ENCODE measurements around the gene USP2. TPM values are rescaled to one million over a fixed set of nuclear protein-coding genes. Genes with fewer than 3 reads are reported as not detected.

Gene USP2
- total RNA-seq, 1 donor from 2014 or later, result 5.1 TPM

GRCh38 chr11:119319700-119320239, 61.7 kb downstream of the USP2 start:
- Histone ChIP-seq H3K4me3 (no peak overlapping the region), H3K4me1 (peaks cover 80% of the 10 kb centered on the region), H3K9me3 (no peaks in the 10 kb centered on the region), H3K27ac (peak overlapping the region; percentile 90), H3K36me3 (no peaks in the 10 kb centered on the region), H3K27me3 (ENCODE audit: low read depth) (peaks cover 44% of the 10 kb centered on the region)
- no peak for DNase-seq
- TF ChIP-seq, protein P1, sequence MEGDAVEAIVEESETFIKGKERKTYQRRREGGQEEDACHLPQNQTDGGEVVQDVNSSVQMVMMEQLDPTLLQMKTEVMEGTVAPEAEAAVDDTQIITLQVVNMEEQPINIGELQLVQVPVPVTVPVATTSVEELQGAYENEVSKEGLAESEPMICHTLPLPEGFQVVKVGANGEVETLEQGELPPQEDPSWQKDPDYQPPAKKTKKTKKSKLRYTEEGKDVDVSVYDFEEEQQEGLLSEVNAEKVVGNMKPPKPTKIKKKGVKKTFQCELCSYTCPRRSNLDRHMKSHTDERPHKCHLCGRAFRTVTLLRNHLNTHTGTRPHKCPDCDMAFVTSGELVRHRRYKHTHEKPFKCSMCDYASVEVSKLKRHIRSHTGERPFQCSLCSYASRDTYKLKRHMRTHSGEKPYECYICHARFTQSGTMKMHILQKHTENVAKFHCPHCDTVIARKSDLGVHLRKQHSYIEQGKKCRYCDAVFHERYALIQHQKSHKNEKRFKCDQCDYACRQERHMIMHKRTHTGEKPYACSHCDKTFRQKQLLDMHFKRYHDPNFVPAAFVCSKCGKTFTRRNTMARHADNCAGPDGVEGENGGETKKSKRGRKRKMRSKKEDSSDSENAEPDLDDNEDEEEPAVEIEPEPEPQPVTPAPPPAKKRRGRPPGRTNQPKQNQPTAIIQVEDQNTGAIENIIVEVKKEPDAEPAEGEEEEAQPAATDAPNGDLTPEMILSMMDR (IDR thresholded peaks at IDR 0.05), result no peak
- intact Hi-C loops (cut with DNase I), result no loop called here
- no peak for ATAC-seq

DNA sequence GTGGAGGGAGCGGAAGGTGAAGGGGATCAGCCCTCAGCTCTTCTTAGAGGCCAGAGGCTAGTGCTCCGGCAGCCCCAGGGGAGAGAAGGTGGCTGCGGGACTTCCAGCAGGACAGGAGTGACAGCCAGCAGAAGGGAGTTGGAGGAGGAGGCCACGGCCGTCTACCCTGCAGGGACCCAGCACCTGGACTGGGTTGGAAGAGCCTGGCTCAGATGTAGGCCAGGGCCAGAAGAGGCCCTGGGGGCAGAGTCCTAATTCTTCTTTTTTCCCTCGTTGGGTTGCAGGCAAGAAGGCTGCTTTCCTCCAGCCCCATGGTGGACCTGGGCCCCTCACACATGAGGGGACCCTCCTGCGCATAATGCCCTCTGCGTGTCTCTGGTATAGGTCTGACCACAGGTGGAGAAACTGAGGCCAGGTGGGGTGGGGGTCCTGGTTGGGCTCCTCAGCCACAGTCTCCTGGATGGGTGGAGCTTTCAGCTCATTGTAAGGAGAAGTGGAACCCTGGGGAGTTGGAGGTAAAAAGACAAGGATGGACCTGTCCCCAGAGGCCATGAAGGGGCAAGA, 62.3 kb downstream of the USP2 start:
- ATAC-seq (no peak), DNase-seq (no peak)
- Histone ChIP-seq H3K4me1 (peaks cover 84% of the 10 kb centered on the region), H3K9me3 (no peaks in the 10 kb centered on the region), H3K36me3 (peaks cover 4% of the 10 kb centered on the region), H3K27ac (peak overlapping the region; percentile 90), H3K27me3 (ENCODE audit: low read depth) (peaks cover 50% of the 10 kb centered on the region), H3K4me3 (peak overlapping the region; percentile 6)
- TF ChIP-seq, protein P1 (IDR thresholded peaks at IDR 0.05), result no peak
- intact Hi-C loops (cut with DNase I), result no loop called here

GRCh38 chr11:119318240-119319135, 63.0 kb downstream of the USP2 start:
- Histone ChIP-seq H3K9me3 (no peaks in the 10 kb centered on the region), H3K4me3 (peak overlapping the region; percentile 6)

GRCh38 chr11:119317592-119318239, 63.8 kb downstream of the USP2 start:
- TF ChIP-seq, protein P1 (IDR thresholded peaks at IDR 0.05), result no peak
- H3K27ac ChIP-seq, result peak overlapping the region; percentile 90
- peaks cover 10% of the 10 kb centered on the region for H3K36me3 ChIP-seq
- DNase-seq (no peak), ATAC-seq (no peak)
- peaks cover 77% of the 10 kb centered on the region for H3K4me1 ChIP-seq
- intact Hi-C loops (cut with DNase I), result no loop called here
- H3K9me3 ChIP-seq, result no peaks in the 10 kb centered on the region
- peaks cover 50% of the 10 kb centered on the region for H3K27me3 ChIP-seq (ENCODE audit: low read depth)
- peak overlapping the region; percentile 51 for H3K4me3 ChIP-seq

More at GRCh38 chr11:119318240-119319135, 63.0 kb downstream of the USP2 start:
- H3K4me1 ChIP-seq, result peaks cover 84% of the 10 kb centered on the region
- ATAC-seq (peak; percentile 2 to 15), DNase-seq (no peak)
- peaks cover 50% of the 10 kb centered on the region for H3K27me3 ChIP-seq (ENCODE audit: low read depth)
- TF ChIP-seq, protein P1 (IDR thresholded peaks at IDR 0.05), result no peak
- intact Hi-C loops (cut with DNase I), result no loop called here
- peaks cover 6% of the 10 kb centered on the region for H3K36me3 ChIP-seq
- H3K27ac ChIP-seq, result peak overlapping the region; percentile 90
